HEK293 (cell line): ENCODE measurements around the gene SLC25A12.

Source experiments
- CTCF ChIA-PET: fragments of 350-600 bp; formaldehyde crosslinking; extraction: SDS; loops from one replicate; lab custom pipeline; 2021; ENCODE audit warnings: antibody characterized with exemption; lab: Yijun Ruan, JAX
- POLR2A ChIA-PET: fragments of 300-600 bp; formaldehyde crosslinking; extraction: SDS; loops from one replicate; lab custom pipeline; 2020; ENCODE audit warnings: antibody characterized with exemption, inconsistent platforms; lab: Yijun Ruan, JAX
- H3K27ac ChIP-seq: fragments of 200-500 bp; sonication (Bioruptor generic); 2 replicates; pipeline ENCODE4 v1.5.1; 2014; ENCODE audit warnings: low read depth, low read length, control low read depth, inconsistent platforms; ENCODE audit errors: extremely low read depth
- H3K36me3 ChIP-seq, 2 experiments: fragments of 200-500 bp in 1 of 2; sonication (Bioruptor generic) in 1 of 2; 1 replicate in 1 of 2; 2 replicates in 1 of 2; pipeline ENCODE4 v1.5.1; 2014 to 2017; ENCODE audit warnings: inconsistent platforms in 2 of 2, low read length in 2 of 2; ENCODE audit not compliant: control insufficient read depth in 2 of 2, insufficient read depth in 1 of 2
- H3K4me1 ChIP-seq: fragments of 200-500 bp; sonication (Bioruptor generic); 2 replicates; pipeline ENCODE4 v1.5.1; 2014; ENCODE audit warnings: mild to moderate bottlenecking, low read length, inconsistent platforms; ENCODE audit not compliant: control insufficient read depth, insufficient read depth
- H3K4me3 ChIP-seq: 2 replicates; pipeline ENCODE4 v1.5.1; 2011; ENCODE audit warnings: low read depth, mild to moderate bottlenecking, control low read depth, low read length, moderate library complexity
- H3K9me3 ChIP-seq: fragments of 200-500 bp; sonication (Bioruptor generic); 2 replicates; pipeline ENCODE4 v1.5.1; 2014; ENCODE audit warnings: low read depth, low read length, inconsistent platforms; ENCODE audit not compliant: control insufficient read depth, insufficient read depth
- ELK4 ChIP-seq: IDR thresholded peaks from 2 replicates; pipeline ENCODE4 v1.6.1; 2011; ENCODE audit warnings: mild to moderate bottlenecking, low read depth, low read length, borderline replicate concordance
- GLIS1 ChIP-seq: fragments of 450-650 bp; formaldehyde crosslinking; IDR thresholded peaks from 2 replicates; pipeline ENCODE4 v1.5.1; 2016; ENCODE audit warnings: missing biosample characterization, missing genetic modification characterization
- HOXA7 ChIP-seq: sonication (generic); formaldehyde crosslinking; IDR thresholded peaks from 2 replicates; pipeline ENCODE4 v1.8.1; 2022; ENCODE audit warnings: missing genetic modification reagents, borderline replicate concordance
- HOXC10 ChIP-seq: sonication (generic); formaldehyde crosslinking; IDR thresholded peaks from 2 replicates; pipeline ENCODE4 v1.8.1; 2023; ENCODE audit warnings: mild to moderate bottlenecking, missing genetic modification reagents
- KLF1 ChIP-seq: fragments of 450-650 bp; formaldehyde crosslinking; IDR thresholded peaks from 2 replicates; pipeline ENCODE4 v1.5.1; 2016; ENCODE audit warnings: missing biosample characterization, missing genetic modification characterization
- KLF16 ChIP-seq: fragments of 450-650 bp; formaldehyde crosslinking; IDR thresholded peaks from 2 replicates; pipeline ENCODE4 v1.5.1; 2017; ENCODE audit warnings: missing biosample characterization, missing genetic modification characterization
- PBX3 ChIP-seq: sonication (generic); formaldehyde crosslinking; IDR thresholded peaks from 2 replicates; pipeline ENCODE4 v1.8.1; 2022; ENCODE audit warnings: mild to moderate bottlenecking, moderate library complexity, missing genetic modification reagents
- SCRT1 ChIP-seq: fragments of 450-650 bp; formaldehyde crosslinking; IDR thresholded peaks from 2 replicates; pipeline ENCODE4 v1.5.1; 2016; ENCODE audit warnings: missing biosample characterization, missing genetic modification characterization, borderline replicate concordance
- TRIM28 ChIP-seq: IDR thresholded peaks from 2 replicates; pipeline ENCODE4 v1.6.1; 2011; ENCODE audit warnings: low read length, control low read depth, borderline replicate concordance
- YY2 ChIP-seq: fragments of 450-650 bp; formaldehyde crosslinking; IDR thresholded peaks from 2 replicates; pipeline ENCODE4 v1.5.1; 2016; ENCODE audit warnings: missing biosample characterization, missing genetic modification characterization
- ZBTB7A ChIP-seq: fragments of 450-650 bp; formaldehyde crosslinking; IDR thresholded peaks from 2 replicates; pipeline ENCODE4 v1.5.1; 2016; ENCODE audit warnings: low read depth, missing biosample characterization, missing genetic modification characterization
- ZEB2 ChIP-seq: fragments of 450-650 bp; formaldehyde crosslinking; IDR thresholded peaks from 2 replicates; pipeline ENCODE4 v1.5.1; 2016; ENCODE audit warnings: missing biosample characterization, missing genetic modification characterization
- ZFP41 ChIP-seq: fragments of 450-650 bp; formaldehyde crosslinking; IDR thresholded peaks from 2 replicates; pipeline ENCODE4 v1.5.1; 2016; ENCODE audit warnings: missing biosample characterization, missing genetic modification characterization, borderline replicate concordance
- ZFP69B ChIP-seq: fragments of 450-650 bp; formaldehyde crosslinking; IDR thresholded peaks from 2 replicates; pipeline ENCODE4 v1.5.1; 2016; ENCODE audit warnings: missing biosample characterization, missing genetic modification characterization
- ZNF146 ChIP-seq: fragments of 450-650 bp; formaldehyde crosslinking; IDR thresholded peaks from 2 replicates; pipeline ENCODE4 v1.5.1; 2016; ENCODE audit warnings: missing biosample characterization, missing genetic modification characterization
- ZNF155 ChIP-seq: fragments of 450-650 bp; formaldehyde crosslinking; IDR thresholded peaks from 2 replicates; pipeline ENCODE4 v1.5.1; 2016; ENCODE audit warnings: missing biosample characterization, missing genetic modification characterization
- ZNF202 ChIP-seq: fragments of 450-650 bp; formaldehyde crosslinking; IDR thresholded peaks from 2 replicates; pipeline ENCODE4 v1.5.1; 2016; ENCODE audit warnings: missing biosample characterization, missing genetic modification characterization, borderline replicate concordance
- ZNF223 ChIP-seq: fragments of 450-650 bp; formaldehyde crosslinking; IDR thresholded peaks from 2 replicates; pipeline ENCODE4 v1.5.1; 2016; ENCODE audit warnings: missing biosample characterization, missing genetic modification characterization
- ZNF521 ChIP-seq: fragments of 450-650 bp; formaldehyde crosslinking; IDR thresholded peaks from 2 replicates; pipeline ENCODE4 v1.5.1; 2017; ENCODE audit warnings: missing biosample characterization, mild to moderate bottlenecking, missing genetic modification characterization
- ZNF549 ChIP-seq: fragments of 450-650 bp; IDR thresholded peaks from 2 replicates; pipeline ENCODE4 v1.5.1; 2018; ENCODE audit warnings: missing biosample characterization, missing genetic modification characterization, mild to moderate bottlenecking, inconsistent platforms, moderate library complexity
- ZNF555 ChIP-seq: fragments of 450-650 bp; formaldehyde crosslinking; conservative IDR thresholded peaks from 2 replicates; pipeline ENCODE4 v1.5.1; 2017; ENCODE audit warnings: missing biosample characterization, mild to moderate bottlenecking, missing genetic modification characterization, inconsistent platforms
- ZNF610 ChIP-seq: fragments of 450-650 bp; formaldehyde crosslinking; IDR thresholded peaks from 2 replicates; pipeline ENCODE4 v1.5.1; 2016; ENCODE audit warnings: missing biosample characterization, missing genetic modification characterization, borderline replicate concordance
- ZNF768 ChIP-seq: fragments of 450-650 bp; formaldehyde crosslinking; IDR thresholded peaks from 2 replicates; pipeline ENCODE4 v1.5.1; 2018; ENCODE audit warnings: missing biosample characterization, mild to moderate bottlenecking, missing genetic modification characterization
- ZNF776 ChIP-seq: fragments of 450-650 bp; formaldehyde crosslinking; IDR thresholded peaks from 2 replicates; pipeline ENCODE4 v1.5.0; 2017; ENCODE audit warnings: missing biosample characterization, missing genetic modification characterization, borderline replicate concordance
- ZSCAN18 ChIP-seq: fragments of 450-650 bp; formaldehyde crosslinking; IDR thresholded peaks from 2 replicates; pipeline ENCODE4 v1.5.1; 2016; ENCODE audit warnings: missing biosample characterization, missing genetic modification characterization
- ZXDB ChIP-seq: fragments of 450-650 bp; formaldehyde crosslinking; IDR thresholded peaks from 2 replicates; pipeline ENCODE4 v1.5.1; 2016; ENCODE audit warnings: missing biosample characterization, missing genetic modification characterization
- TF ChIP-seq, protein P1 (sequence below): fragments of 450-650 bp; formaldehyde crosslinking; IDR thresholded peaks from 2 replicates; pipeline ENCODE4 v1.5.1; 2016; ENCODE audit warnings: missing biosample characterization, missing genetic modification characterization

Gene SLC25A12

DNA sequence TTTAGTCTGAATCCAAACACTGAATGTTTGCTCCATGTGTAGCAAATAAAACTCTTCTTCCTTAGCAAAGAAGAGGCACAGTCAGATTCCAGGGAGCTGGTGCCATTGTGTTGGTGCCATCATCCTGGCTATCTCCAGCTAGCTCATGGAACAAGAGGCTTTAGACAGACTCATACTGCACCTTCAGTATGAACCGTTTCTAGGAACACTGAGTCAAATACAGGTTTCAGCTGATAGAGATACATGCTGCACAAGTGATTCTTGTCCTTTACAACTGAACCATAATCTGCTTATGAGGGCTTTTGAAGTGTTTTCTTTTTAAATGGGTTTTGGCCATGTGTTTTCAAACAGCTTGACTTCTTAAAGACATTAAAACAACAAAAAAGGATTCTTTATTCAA lies 148.9 kb downstream of the SLC25A12 start:
- H3K4me1 ChIP-seq, result no peaks in the 10 kb centered on the region
- POLR2A ChIA-PET, result no interaction called here
- H3K36me3 ChIP-seq, result peaks cover 0 to 67% of the 10 kb centered on the region in 2 experiments; a peak in 2 of 3 replicates
- H3K27ac ChIP-seq, result no peak overlapping the region
- H3K4me3 ChIP-seq, result no peak overlapping the region
- no peaks in the 10 kb centered on the region for H3K9me3 ChIP-seq
- no peak for TF ChIP-seq ZSCAN18 (tag by site-specific recombination)
- no peak for TF ChIP-seq ZXDB (tag by site-specific recombination)
- no peak for TF ChIP-seq ZNF549 (tag by site-specific recombination)
- no peak for TF ChIP-seq ZNF610
- TF ChIP-seq YY2 (tag by site-specific recombination), result no peak
- TF ChIP-seq ZNF768 (tag by site-specific recombination), result no peak
- TF ChIP-seq ZNF146 (tag by site-specific recombination), result no peak
- no peak for TF ChIP-seq ZNF776 (tag by site-specific recombination)
- no peak for TF ChIP-seq ZEB2 (tag by site-specific recombination)
- TF ChIP-seq GLIS1 (tag by site-specific recombination), result no peak
- TF ChIP-seq ZNF155, result no peak
- TF ChIP-seq KLF1 (tag by site-specific recombination), result no peak
- TF ChIP-seq, protein P1, sequence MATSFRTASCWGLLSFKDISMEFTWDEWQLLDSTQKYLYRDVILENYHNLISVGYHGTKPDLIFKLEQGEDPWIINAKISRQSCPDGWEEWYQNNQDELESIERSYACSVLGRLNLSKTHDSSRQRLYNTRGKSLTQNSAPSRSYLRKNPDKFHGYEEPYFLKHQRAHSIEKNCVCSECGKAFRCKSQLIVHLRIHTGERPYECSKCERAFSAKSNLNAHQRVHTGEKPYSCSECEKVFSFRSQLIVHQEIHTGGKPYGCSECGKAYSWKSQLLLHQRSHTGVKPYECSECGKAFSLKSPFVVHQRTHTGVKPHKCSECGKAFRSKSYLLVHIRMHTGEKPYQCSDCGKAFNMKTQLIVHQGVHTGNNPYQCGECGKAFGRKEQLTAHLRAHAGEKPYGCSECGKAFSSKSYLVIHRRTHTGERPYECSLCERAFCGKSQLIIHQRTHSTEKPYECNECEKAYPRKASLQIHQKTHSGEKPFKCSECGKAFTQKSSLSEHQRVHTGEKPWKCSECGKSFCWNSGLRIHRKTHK (tag by site-specific recombination), result no peak
- TF ChIP-seq ZNF202 (tag by site-specific recombination), result no peak
- no peak for TF ChIP-seq SCRT1 (tag by site-specific recombination)
- no peak for TF ChIP-seq ELK4
- TF ChIP-seq, all 188 proteins: peak for 0
- CTCF ChIA-PET, result interaction anchor here (0.5 kb wide), 1 partner anchor 382 kb away, joined by 3 read pairs; no protein-coding TSS in a partner anchor

GRCh38 chr2:171742760-171743159 lies 151.3 kb downstream of the SLC25A12 start:
- Histone ChIP-seq H3K4me3 (no peak overlapping the region), H3K4me1 (no peaks in the 10 kb centered on the region), H3K9me3 (no peaks in the 10 kb centered on the region), H3K27ac (no peak overlapping the region), H3K36me3 (peaks cover 6 to 70% of the 10 kb centered on the region in 2 experiments)
- TF ChIP-seq KLF16 (tag by site-specific recombination), result no peak
- no peak for TF ChIP-seq ZFP41 (tag by site-specific recombination)
- TF ChIP-seq ZBTB7A (tag by site-specific recombination), result no peak
- no peak for TF ChIP-seq PBX3
- TF ChIP-seq ZNF521, result no peak
- no peak for TF ChIP-seq ZEB2 (tag by site-specific recombination)
- TF ChIP-seq ZFP69B (tag by site-specific recombination), result no peak
- TF ChIP-seq ZNF555, result no peak
- TF ChIP-seq HOXA7 (CRISPR knock-in tag), result no peak
- no peak for TF ChIP-seq ZNF223
- TF ChIP-seq TRIM28, result no peak
- TF ChIP-seq HOXC10 (CRISPR knock-in tag), result no peak
- ChIA-PET POLR2A (no interaction called here), CTCF (interaction anchor here (0.6 kb wide), 1 partner anchor 265 kb away, joined by 3 read pairs; no protein-coding TSS in a partner anchor)
